ENCODE measurements around the gene CACNA1E.

CACNA1E gene

DNA sequence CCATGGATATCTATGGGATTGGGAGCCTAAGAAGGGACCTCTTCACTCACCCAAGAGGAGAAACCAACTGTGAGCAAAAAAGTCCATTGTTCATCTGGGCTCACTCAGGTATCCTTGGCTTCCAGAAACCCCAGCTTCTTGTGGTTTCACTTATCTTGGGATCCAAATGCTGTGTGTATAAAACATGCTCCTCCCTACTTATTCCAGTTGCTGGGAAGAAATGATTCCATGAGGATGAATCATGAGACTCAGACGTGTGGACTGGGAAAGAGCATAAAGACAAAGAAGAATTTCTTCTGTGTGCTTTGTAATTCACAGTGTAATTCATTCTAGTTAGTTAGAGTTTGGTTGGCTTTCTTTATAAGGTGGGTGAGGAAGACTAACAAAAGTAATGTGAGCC lies 294.5 kb downstream of the CACNA1E start:
- no peak for DNase-seq

DNA sequence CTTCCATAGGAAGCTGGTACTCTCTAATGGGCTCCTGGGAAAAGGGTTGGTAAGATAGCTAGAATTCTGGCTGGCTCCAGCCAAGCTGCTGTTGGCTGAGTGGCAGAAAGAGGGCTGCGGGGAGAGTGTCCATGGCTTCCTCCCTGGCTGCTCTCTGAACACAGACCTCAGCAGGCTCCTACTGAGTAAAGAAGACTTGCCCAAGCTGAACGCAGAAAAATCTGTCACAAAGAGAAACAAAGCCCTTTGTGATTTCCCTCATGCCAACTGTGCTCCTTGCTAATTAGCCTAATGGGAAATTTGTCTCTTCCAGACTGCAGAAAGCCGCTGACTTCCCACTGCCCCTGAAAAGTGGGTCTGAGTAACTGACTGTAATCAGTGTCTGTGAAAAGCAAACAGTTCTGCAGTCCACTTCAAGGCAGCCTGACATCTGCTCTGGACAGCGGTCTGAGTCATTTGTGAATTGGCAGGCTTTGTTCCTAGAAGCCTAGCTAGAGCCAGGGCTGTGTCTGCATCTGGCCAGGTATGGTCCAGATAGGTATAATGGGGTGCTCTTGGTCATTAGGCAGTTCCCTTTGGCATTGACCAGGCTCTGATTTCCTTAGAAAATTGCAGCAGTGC lies 295.4 kb downstream of the CACNA1E start:
- DNase-seq, result no peak

DNA sequence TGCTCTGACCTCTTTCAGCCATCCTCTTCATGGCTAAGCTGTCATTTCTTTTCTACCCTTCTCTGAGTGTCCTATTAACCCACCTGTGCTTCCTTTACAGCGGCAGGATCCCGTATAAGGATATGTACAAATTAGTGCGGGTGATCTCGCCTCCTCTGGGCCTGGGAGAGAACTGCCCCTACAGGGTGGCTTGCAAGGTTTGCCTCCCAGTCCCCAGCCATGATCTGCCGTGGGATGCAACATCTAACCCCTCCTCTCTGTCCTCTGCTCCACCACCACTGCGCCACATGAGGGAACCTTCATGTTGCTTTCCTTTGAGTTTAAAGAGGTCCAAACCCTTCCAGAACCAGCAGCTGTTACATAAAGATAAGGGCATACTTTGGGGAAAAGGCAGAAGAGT lies 296.0 kb downstream of the CACNA1E start:
- DNase-seq, result no peak

DNA sequence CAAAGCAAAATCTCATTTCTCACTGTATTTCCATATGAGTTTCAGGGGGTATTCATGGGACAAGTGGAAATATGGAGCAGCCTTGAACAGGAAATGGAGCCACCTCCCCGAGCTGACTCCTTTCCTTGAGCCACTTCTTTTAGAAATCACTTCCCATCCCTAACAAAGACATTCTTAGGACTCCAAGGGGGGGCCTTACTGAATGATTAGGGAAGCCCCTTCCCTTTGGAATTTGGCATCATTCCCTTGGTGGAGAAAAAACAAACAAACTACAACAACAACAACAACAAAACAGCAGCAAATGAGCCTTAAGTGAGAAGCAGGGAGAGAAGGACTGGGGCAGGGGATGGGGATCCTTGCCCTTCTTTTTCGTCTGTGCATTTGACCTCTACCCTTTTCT lies 299.9 kb downstream of the CACNA1E start:
- DNase-seq, result no peak

DNA sequence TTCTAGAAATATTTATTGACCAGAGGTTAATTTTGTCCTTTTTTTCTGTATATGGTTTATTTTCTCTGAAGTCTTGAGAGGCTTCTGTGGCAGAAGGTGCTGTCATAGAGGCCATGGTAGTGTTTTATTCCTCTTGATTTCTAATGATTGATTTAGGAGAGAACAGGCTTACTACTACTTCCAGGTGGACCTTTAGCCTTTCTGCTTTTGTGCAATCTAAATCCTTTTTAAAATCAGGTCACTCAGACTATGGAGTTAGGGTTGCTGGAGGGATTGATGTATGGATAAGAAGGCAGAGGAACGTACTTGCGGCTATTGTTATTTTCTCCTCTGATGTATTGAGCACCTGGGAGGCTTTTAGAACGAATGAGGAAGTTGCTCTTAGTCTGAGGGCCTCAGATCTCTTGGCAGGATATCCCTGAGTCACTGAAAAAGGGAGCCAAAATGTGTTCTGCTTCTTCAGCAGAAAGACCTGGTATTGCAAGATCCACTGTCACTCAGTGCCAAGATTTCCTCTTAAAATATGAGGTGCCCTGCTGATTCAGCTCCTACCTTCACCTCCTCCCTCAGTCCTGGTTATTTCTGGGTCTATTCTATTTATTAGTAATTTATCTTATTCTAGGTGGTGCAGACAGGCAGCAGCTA lies 300.8 kb downstream of the CACNA1E start:
- DNase-seq, result no peak

DNA sequence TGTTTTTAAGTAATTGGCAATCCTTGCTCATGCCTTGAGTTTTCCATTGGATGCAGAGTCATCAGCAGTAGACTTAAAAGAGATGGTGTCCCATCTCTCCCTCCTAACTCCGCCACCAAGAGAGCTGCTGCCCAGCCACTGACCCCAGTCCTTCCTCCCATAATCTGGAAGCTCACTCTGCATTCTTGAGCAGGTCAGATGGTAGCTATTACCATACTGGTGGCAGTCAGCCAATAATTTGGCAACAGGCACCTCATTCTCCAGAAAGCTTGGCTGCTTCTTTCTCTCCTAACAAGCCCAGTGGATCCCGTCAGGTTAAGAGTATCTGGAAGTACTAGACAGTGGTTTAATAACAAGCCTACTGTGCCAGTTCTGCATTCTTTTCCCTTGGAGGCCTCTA lies 306.1 kb downstream of the CACNA1E start:
- no peak for DNase-seq

DNA sequence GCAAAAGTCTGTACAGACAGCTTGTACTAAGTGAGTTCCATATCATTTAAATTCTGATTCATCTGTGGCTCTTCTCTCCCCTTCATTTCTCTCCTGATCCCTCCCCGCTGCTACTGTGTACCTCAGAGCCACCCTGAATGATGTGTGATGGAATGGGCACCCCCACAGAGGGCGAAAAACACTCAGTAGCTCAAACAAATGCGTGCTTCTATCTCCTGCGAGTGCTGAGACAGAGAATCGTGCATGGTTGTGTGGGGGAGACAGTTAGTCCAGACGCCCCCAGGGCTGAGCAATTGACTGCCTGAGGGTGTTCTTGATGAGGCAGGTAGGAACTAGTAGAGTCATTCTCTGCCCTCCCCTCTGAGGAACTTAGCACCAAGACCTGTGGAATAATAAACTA lies 308.4 kb downstream of the CACNA1E start:
- no peak for DNase-seq

DNA sequence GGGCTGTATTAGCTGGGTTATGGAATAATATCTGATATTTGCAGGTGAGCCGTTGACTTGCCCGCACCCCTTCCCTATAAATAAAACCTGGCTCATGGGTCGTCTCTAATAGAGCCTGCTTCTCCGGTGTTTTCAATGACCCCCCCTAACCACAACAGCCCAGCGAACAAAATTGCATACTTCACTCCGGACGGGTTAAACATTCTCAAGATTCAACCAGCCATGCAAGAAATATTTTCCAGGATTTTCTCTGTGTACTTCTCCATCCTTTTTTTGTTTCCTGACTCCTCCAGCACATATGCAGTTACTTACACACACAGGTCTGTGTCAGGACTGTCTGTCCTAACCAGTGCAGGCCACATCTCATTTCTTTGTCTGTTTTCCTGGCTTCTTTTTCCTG lies 310.5 kb downstream of the CACNA1E start:
- DNase-seq, result no peak

DNA sequence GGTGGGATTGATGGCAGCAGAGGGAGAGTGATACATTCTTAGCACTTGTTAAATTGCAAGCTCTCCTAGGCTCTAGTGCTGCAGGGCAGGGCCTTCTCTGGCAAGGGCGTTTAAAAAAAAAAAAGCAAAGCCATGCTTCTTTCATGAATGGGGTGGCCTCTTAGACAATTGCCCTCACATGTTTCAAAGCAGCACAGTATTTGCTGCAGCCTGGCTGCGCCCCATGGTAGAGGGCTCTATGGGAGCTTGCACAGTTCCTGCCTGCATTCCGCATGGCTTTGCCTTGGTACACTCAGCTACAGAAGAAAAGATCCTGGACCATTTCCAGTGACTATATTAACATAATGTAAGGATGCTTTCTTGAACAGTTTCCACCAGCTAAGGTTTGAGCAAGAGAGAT lies 311.0 kb downstream of the CACNA1E start:
- no peak for DNase-seq

DNA sequence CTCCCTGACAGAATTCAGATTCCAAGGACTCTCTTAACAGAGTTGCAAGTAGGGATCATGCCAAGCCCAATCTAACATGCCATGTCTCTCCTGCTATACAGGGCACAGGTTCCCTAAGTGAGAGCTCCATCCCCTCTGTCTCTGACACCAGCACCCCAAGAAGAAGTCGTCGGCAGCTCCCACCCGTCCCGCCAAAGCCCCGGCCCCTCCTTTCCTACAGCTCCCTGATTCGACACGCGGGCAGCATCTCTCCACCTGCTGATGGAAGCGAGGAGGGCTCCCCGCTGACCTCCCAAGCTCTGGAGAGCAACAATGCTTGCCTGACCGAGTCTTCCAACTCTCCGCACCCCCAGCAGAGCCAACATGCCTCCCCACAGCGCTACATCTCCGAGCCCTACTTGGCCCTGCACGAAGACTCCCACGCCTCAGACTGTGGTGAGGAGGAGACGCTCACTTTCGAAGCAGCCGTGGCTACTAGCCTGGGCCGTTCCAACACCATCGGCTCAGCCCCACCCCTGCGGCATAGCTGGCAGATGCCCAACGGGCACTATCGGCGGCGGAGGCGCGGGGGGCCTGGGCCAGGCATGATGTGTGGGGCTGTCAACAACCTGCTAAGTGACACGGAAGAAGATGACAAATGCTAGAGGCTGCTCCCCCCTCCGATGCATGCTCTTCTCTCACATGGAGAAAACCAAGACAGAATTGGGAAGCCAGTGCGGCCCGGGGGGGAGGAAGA lies 315.0 kb downstream of the CACNA1E start:
- no peak for DNase-seq

DNA sequence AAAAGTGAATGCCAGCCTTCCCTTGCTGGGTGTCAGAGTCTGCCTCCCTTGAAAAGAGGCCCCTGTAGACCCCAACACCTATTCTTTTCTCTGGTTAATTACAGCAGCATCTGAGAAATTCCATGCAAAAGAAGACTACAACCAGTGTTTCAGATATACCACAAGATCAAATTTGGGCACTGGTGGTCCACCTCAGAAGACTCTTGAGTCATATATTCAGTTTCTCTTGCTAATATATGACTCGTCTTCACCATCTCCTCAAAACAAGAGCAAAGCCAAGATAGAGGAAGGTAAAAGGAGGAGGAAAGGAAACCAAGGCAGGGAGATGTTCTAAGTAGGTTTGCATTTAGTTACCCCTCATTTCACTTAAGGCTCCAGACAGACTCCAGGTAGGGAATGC lies 318.3 kb downstream of the CACNA1E start:
- no peak for DNase-seq

DNA sequence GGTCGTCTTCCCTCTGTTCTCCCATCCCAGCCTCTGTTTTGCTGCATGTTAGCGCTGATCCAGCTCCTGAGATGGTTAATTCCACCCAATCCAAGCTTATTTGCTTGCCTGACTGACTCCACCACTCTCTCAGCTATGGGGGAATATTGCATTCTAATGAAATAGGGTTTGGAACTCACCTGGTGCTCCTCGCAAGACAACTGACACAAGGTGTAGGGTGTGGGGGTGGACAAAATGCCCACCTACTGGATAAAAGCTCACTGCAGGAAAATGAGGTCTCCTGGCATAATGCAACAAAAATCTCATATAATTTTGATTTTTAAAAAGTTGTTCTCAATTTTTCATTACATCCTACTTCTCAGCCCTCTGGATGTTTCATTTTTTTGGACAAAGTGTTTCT lies 319.1 kb downstream of the CACNA1E start:
- no peak for DNase-seq

DNA sequence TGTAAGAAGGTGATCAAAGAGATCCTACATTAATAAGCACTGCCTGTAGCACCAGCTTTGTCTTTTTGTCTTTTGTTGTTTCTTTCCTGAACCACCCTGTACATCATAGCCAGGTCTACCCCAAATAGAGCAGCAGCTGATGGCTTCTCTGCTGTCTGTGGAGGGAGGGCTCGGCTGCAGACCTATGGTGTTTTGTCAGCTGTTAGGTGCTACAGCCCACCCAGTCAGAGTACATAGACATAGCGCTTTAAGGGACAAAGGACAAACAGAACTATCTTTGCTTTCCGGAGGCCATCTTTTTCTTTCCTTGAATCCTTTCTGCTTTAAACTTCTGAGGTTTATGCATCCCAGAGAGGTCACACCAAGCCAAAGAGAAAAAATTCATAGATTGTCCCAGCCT lies 320.1 kb downstream of the CACNA1E start:
- DNase-seq, result no peak

DNA sequence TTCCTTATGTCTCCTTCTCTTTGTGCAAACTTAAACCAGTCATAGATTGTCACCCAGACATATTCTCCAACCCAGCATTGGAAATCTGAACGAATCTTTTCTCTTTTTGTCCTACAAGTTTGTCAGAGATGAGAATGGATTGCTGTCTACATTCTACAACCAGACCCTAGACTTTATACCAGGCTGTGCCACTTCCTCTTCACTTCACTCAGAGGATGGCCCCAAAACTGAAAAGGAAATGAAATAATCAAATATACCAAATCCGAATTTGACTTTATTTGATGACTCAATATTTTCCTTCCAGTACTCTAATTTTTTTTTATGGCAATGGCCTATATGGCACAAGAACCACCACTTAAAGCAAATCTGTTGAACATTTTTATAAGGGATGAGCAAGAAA lies 321.7 kb downstream of the CACNA1E start:
- DNase-seq, result no peak

DNA sequence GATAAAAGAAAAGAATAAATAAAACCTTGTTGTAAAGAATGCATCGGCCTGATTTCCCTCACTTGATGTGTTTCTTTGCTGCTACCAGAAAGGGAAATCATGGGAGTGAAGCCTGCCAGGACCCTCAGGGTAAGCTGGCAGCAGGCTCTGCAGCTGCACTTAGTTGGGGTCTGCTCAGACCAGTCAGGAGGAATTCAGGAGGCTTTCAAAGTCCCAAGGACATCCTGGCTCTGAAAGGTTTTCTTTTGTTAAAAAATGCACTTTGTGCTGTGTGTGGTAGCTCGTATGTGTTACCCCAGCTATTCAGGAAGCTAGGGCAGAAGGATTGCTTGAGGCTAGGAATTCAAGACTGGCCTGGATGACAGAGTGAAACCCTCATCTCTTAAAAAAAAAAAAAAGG lies 323.4 kb downstream of the CACNA1E start:
- no peak for DNase-seq

DNA sequence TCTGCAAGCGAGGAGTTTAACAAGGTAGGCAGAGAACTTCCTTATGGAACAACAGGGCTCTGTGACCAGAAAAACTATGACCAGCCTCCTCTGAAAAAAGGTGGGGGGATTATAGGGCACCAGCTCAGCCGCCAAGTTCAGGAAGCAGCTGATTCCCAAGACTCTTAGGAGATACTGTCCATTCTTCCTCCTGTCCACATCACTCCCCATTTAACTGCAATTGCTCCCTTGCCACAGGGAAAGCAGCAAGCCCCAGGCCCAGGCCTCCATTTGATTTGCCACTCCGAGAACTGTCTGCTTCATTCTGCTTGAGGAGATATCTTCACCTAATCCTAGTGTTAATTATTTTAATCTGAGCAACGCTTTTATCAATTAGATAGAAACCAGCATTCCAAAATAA lies 323.9 kb downstream of the CACNA1E start:
- no peak for DNase-seq

DNA sequence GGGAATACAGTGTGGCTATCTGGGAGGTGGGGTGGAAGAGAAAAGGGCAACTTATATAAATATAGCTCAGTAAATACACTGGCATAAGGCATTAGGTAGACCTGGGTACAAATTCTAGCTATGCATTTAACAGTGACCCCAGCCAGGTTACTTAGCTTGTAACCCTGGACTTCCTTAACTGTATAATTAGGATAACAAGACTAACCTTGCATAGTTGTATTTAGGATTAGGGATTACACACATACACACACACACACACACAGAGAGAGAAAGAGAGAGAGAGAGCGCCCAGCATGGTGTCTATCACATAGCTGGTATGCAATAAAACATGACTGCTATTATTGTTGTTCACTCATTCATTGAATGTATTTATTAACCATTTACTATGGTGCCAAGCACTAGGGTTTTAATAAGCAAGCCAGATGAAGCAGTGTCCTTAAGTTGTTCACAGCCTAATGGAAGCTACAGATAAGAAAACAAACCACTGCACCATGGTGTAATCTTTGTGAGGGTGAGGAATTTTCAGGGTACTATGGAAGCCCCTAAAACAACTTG lies 326.8 kb downstream of the CACNA1E start:
- no peak for DNase-seq

DNA sequence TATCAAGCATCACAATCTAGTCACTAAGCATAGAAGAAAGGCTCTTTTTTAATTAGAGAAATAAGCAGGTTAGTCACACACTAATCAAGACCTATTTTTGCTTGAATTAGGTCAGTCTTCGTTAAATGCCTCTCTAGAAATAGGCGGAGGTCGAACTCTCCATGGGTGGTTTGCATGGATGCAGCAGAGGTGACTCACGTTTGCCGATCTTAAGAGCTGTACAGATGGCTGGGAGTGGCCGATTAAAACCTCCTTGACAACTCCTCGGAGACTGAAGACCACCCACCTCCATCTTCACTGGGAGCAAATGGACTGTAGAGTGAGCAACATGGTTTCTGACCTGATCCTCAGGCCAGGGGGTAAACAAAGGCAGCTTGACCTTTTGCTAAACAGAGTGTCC lies 328.9 kb downstream of the CACNA1E start:
- DNase-seq, result no peak

DNA sequence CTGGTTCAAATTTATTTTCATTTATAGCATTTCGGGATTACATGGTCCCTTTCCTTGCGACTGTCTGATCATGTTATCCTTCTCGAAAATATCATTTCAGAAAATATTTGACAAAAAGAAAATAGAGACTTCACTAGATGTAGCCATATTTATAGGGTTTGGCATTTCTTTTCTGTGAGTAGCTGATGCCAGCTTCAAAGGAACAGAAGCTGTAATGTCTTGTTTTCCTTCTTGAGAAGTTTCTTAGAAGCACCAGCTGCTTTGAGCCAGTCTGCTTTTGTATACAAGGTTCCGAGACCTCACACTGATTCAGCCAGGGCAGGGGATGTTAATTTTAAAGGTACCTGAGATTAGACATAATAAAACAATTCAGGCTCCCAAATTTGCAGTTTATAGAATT lies 329.9 kb downstream of the CACNA1E start:
- DNase-seq, result no peak

DNA sequence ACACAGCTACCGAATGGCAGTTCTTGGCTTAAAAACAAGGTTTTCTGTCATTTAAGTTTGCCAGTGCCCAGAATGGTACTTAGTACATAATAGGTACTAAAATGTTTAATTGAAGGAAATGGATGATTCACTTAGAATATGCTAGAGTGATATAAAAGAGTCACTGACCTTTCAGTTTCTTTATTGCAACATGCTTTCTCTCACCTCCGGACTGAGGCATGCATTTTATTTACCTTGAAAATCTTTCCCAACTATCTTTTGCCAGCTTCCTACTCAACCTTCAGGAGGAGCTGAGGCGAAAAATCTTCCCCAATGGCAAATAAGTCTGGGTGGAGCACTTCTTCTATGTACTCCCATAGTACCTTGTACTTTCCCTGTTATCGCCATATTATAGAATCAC lies 333.3 kb downstream of the CACNA1E start:
- DNase-seq, result no peak

DNA sequence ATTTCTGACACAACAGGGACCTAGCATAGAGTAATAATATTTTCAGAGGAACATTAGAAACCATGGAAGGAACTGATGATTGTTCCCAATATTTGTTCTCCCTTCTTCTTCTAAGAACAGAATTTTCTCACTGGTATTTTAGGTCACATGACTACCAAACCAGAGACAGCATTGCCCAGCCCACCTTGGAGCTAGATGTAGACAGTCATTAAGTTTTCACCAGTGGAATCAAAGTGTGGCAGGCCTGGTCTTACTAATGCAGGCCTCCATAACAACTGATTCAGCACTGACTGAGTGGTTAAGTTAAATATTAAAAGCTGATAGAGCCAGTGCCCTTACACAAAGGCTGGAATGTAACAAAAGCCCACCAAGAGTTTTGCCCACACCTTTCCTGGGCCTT lies 333.8 kb downstream of the CACNA1E start:
- DNase-seq, result no peak

DNA sequence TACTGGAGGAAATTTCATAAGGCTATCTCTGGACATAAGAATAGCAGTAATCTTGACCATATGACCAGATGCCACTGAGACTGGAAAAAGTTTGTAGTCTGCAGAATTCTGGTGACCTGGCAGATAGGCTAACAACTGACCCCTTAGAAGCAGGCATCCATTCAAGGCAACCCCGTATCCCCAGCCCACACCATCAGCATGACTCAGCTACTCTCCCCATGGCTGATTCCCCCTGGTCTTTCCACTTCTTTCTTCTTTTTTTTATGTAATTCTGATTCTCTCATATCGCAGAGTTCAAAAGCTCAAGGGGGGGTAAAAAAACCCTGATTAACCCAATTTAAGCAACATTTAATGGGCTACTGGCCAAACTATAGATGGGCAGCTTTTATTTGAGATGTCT lies 335.1 kb downstream of the CACNA1E start:
- no peak for DNase-seq

DNA sequence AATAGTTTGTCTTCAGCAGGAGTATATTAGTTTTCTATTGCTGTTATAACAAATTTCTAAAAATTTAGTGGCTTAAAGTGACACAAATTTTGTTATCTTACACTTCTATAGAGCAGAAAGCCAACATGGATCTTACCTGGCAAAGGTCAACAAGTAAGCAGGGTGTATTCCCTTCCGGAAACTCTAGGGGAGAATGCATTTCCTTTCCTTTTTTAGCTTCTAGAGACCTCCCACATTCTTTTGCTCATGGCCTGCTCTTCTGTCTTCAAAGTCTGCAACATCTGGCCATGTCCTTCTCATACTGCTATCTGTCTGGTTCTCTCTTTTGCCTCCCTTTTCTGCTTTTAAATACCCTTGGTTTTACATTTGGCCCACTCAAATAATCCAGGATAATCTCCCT lies 335.6 kb downstream of the CACNA1E start:
- DNase-seq, result no peak

DNA sequence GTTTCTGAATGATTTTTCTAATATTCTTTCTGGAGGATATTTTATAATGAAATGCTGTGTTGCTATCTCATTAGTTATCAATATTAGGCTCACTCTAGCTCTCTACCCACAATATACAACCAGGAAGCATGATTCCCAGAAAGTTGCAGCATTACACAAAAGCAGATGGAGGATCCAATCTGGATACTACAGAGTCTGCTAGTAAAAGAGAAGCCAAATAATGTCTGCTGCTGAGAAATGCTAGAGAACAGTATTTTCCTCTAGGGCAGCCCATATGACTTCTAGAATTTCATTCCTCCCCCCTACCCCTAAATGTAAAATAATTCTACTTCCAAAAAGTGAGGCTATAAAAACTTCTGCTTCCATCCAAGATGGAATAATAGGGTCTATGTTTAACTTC lies 338.4 kb downstream of the CACNA1E start:
- DNase-seq, result no peak
